GM23338 (cell line): Measurements from ENCODE around the gene PCBP4. TPM values are rescaled to one million over a fixed set of nuclear protein-coding genes. Genes with fewer than 3 reads are reported as not detected.

Experiments used
- ATAC-seq: fragments of 200-7000 bp; cut with Tn5 transposase; 3 replicates; pipeline ENCODE4 v1.9.1; 2020
- DNase-seq: peaks from one replicate; pipeline ENCODE4 v3.0.0-alpha.2; 2015; ENCODE audit warnings: low spot score
- H2AFZ ChIP-seq: fragments of 200-600 bp; sonication (generic); 2 replicates; pipeline ENCODE4 v1.8.0; 2016; ENCODE audit warnings: antibody characterized with exemption, mild to moderate bottlenecking, moderate library complexity
- H3F3A ChIP-seq: fragments of 200-600 bp; sonication (generic); replicated peaks from 2 replicates; pipeline ENCODE4 v1.8.0; 2017; ENCODE audit warnings: antibody characterized with exemption, mixed run types, low read depth
- H3K27ac ChIP-seq: fragments of 200-600 bp; sonication (generic); 2 replicates; pipeline ENCODE4 v1.6.1; 2016; ENCODE audit warnings: low read depth
- H3K27me3 ChIP-seq: fragments of 200-600 bp; sonication (generic); 2 replicates; pipeline ENCODE4 v1.8.0; 2016; ENCODE audit warnings: mild to moderate bottlenecking, mixed run types, moderate library complexity; ENCODE audit not compliant: insufficient read depth
- H3K36me3 ChIP-seq: fragments of 200-600 bp; sonication (generic); 2 replicates; pipeline ENCODE4 v1.8.0; 2016; ENCODE audit warnings: mild to moderate bottlenecking; ENCODE audit not compliant: insufficient read depth
- H3K4me1 ChIP-seq: fragments of 200-600 bp; sonication (generic); 2 replicates; pipeline ENCODE4 v1.8.0; 2016; ENCODE audit warnings: mild to moderate bottlenecking, moderate library complexity; ENCODE audit not compliant: insufficient read depth
- H3K4me2 ChIP-seq: fragments of 200-600 bp; sonication (generic); 2 replicates; pipeline ENCODE4 v1.7.1; 2017; ENCODE audit warnings: mixed run types
- H3K4me3 ChIP-seq: fragments of 200-600 bp; sonication (generic); 2 replicates; pipeline ENCODE4 v1.6.1; 2016; ENCODE audit warnings: mixed run types
- H3K79me2 ChIP-seq: fragments of 200-600 bp; sonication (generic); replicated peaks from 2 replicates; pipeline ENCODE4 v1.8.0; 2017; ENCODE audit warnings: mild to moderate bottlenecking; ENCODE audit not compliant: insufficient read depth
- H3K9me2 ChIP-seq: fragments of 200-600 bp; sonication (generic); 2 replicates; pipeline ENCODE4 v1.8.0; 2017; ENCODE audit not compliant: insufficient read depth
- H4K20me1 ChIP-seq: fragments of 200-600 bp; sonication (generic); replicated peaks from 2 replicates; pipeline ENCODE4 v1.8.0; 2017; ENCODE audit warnings: mild to moderate bottlenecking; ENCODE audit not compliant: insufficient read depth
- H3K27ac Mint-ChIP-seq: 2 replicates; pipeline ENCODE4 v1.8.0; 2020; ENCODE audit warnings: inconsistent platforms, mild to moderate bottlenecking, moderate library complexity, mixed read lengths
- H3K27me3 Mint-ChIP-seq: 3 replicates; pipeline ENCODE4 v1.8.0; 2022; ENCODE audit warnings: low read depth, mild to moderate bottlenecking, moderate library complexity, mixed read lengths, inconsistent platforms; ENCODE audit not compliant: insufficient read depth, poor library complexity
- H3K36me3 Mint-ChIP-seq: 3 replicates; pipeline ENCODE4 v1.8.0; 2021; ENCODE audit warnings: low read depth, mild to moderate bottlenecking, inconsistent platforms, moderate library complexity, mixed read lengths
- H3K4me1 Mint-ChIP-seq: 3 replicates; pipeline ENCODE4 v1.8.0; 2020; ENCODE audit warnings: mild to moderate bottlenecking, inconsistent platforms, mixed read lengths
- H3K4me3 Mint-ChIP-seq: 3 replicates; pipeline ENCODE4 v1.8.0; 2021; ENCODE audit warnings: moderate library complexity, mild to moderate bottlenecking, inconsistent platforms, mixed read lengths
- H3K9me3 Mint-ChIP-seq: 3 replicates; pipeline ENCODE4 v1.8.0; 2020; ENCODE audit warnings: moderate library complexity, mild to moderate bottlenecking, inconsistent platforms, mixed read lengths
- EZH2phosphoT487 ChIP-seq: fragments of 200-600 bp; sonication (generic); IDR thresholded peaks from one replicate; pipeline ENCODE4 v1.8.1; 2018; ENCODE audit warnings: antibody characterized with exemption; ENCODE audit not compliant: unreplicated experiment
- JUNB ChIP-seq: IDR thresholded peaks from one replicate; pipeline ENCODE4 v1.6.1; 2016; ENCODE audit warnings: antibody characterized with exemption; ENCODE audit not compliant: unreplicated experiment
- POLR2AphosphoS5 ChIP-seq: IDR thresholded peaks from 2 replicates; pipeline ENCODE4 v1.6.1; 2016; ENCODE audit warnings: antibody characterized with exemption, low read depth
- STAT1 ChIP-seq: IDR thresholded peaks from one replicate; pipeline ENCODE4 v1.6.1; 2016; ENCODE audit warnings: antibody characterized with exemption; ENCODE audit not compliant: unreplicated experiment
- ZNF114 ChIP-seq: fragments of 250-450 bp; sonication (Bioruptor Pico); IDR thresholded peaks from 2 replicates; pipeline ENCODE4 v1.5.0; 2020; ENCODE audit warnings: mild to moderate bottlenecking, moderate library complexity
- polyA plus RNA-seq: library from polyadenylated mRNA; unstranded; fragments of >200 nt; fragmentation: Nextera tagmentation; extraction: Ambion mirVana; gene quantifications from 2 replicates; pipeline ENCODE4 v1.2.1, GENCODE V29; 2016
- total RNA-seq: library from RNA; depleted of rRNA; stranded (reverse); fragments of >200 nt; shearing (Covaris generic); gene quantifications from 2 replicates; pipeline ENCODE4 v1.2.3, GENCODE V29; 2014
- TF ChIP-seq, protein P1 (sequence below): IDR thresholded peaks from one replicate; pipeline ENCODE4 v1.6.1; 2018; ENCODE audit warnings: antibody characterized with exemption; ENCODE audit not compliant: unreplicated experiment
- TF ChIP-seq, protein P2 (sequence below): fragments of 250-450 bp; sonication (Bioruptor Pico); IDR thresholded peaks from 2 replicates; pipeline ENCODE4 v1.5.0; 2020; ENCODE audit warnings: mild to moderate bottlenecking, moderate library complexity

Gene PCBP4
- total and polyA plus RNA-seq, 2 experiments from 2014 or later, result 11.8 to 37.6 TPM

DNA sequence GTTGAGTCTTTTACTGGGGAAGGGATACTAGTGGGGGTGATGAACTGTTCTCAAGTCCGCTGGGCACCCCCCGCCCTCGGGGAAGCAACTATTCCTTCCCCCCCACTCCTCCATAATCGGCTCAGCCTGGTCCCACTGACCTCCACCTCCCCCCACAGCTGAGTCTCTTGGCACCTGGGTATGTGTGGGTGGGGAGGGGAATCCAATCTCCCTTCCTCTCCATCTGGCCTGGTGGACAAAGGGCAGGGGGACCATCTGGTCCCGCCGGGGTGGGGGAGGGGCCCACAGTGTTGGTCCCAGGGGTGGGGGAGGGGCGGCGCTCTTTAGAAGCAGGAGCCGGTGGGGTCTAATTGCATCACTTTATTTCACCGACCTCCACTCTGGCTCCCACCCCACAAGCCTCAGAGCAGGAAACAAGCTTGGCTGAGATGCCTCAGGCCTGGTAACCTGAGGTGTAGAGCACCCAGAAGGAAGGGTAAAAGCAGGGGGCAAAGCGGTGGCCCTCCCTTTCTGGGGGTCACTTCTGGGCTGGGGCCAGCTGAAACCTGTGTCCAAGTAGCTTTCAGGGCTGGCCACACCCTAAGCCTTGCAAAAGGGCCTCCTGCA, 1.0 kb upstream of the PCBP4 start:
- no peaks in the 10 kb centered on the region for H4K20me1 ChIP-seq
- Mint-ChIP-seq H3K36me3 (peaks cover 7% of the 10 kb centered on the region; the same call in 2 of the 3 replicates), H3K27me3 (peaks cover 28% of the 10 kb centered on the region), H3K4me3 (peak overlapping the region; percentile 85), H3K9me3 (no peaks in the 10 kb centered on the region; the same call in 2 of the 3 replicates), H3K27ac (peak overlapping the region; percentile 97), H3K4me1 (peaks cover 57% of the 10 kb centered on the region)
- H3K36me3 ChIP-seq, result no peaks in the 10 kb centered on the region
- H3K4me3 ChIP-seq, result peak overlapping the region; percentile 95
- H3K27me3 ChIP-seq, result peaks cover 9% of the 10 kb centered on the region; the same call in 1 of the 2 replicates
- H3F3A ChIP-seq, result peaks cover 13% of the 10 kb centered on the region; the same call in 1 of the 2 replicates
- H3K4me2 ChIP-seq, result peak overlapping the region; percentile 100
- H3K9me2 ChIP-seq, result no peaks in the 10 kb centered on the region
- H3K27ac ChIP-seq, result peak overlapping the region; percentile 97
- ATAC-seq (peak; percentile 17), DNase-seq (peak; percentile 94)
- TF ChIP-seq, protein P1, sequence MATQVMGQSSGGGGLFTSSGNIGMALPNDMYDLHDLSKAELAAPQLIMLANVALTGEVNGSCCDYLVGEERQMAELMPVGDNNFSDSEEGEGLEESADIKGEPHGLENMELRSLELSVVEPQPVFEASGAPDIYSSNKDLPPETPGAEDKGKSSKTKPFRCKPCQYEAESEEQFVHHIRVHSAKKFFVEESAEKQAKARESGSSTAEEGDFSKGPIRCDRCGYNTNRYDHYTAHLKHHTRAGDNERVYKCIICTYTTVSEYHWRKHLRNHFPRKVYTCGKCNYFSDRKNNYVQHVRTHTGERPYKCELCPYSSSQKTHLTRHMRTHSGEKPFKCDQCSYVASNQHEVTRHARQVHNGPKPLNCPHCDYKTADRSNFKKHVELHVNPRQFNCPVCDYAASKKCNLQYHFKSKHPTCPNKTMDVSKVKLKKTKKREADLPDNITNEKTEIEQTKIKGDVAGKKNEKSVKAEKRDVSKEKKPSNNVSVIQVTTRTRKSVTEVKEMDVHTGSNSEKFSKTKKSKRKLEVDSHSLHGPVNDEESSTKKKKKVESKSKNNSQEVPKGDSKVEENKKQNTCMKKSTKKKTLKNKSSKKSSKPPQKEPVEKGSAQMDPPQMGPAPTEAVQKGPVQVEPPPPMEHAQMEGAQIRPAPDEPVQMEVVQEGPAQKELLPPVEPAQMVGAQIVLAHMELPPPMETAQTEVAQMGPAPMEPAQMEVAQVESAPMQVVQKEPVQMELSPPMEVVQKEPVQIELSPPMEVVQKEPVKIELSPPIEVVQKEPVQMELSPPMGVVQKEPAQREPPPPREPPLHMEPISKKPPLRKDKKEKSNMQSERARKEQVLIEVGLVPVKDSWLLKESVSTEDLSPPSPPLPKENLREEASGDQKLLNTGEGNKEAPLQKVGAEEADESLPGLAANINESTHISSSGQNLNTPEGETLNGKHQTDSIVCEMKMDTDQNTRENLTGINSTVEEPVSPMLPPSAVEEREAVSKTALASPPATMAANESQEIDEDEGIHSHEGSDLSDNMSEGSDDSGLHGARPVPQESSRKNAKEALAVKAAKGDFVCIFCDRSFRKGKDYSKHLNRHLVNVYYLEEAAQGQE, result no peak
- TF ChIP-seq POLR2AphosphoS5, result peak; percentile 76
- peaks cover 37% of the 10 kb centered on the region for H3K4me1 ChIP-seq
- H3K79me2 ChIP-seq, result no peaks in the 10 kb centered on the region
- peak overlapping the region; percentile 38; the same call in 1 of the 2 replicates for H2AFZ ChIP-seq

DNA sequence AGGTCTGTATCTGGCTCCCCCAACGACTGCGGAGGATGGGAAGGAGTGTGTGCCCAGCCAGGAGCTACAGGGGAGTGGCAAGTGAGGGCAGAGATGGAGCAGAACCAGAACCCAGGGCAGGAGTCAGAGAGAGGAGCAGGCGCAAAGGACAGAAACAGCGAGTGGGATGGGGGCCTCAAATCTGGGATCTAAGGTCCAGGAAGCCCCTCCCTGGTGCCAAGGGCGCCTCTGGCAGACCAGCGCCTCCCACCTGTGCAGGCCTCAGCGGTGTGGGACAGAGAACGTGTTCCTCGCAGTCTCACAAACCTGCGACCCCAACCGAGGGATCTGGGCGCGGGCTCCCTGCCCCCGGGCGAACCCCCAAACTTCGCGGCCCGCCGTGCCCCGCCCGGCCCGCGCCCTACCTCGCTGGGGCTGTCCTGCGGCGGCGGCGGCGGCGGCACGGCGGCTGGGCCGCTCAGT, 301 bp downstream of the PCBP4 start:
- H3K9me3 Mint-ChIP-seq, result no peaks in the 10 kb centered on the region; the same call in 2 of the 3 replicates
- H3K4me3 Mint-ChIP-seq, result peak overlapping the region; percentile 79
- Histone ChIP-seq H3K36me3 (no peaks in the 10 kb centered on the region), H3K79me2 (no peaks in the 10 kb centered on the region), H3K27me3 (peaks cover 9% of the 10 kb centered on the region; the same call in 1 of the 2 replicates), H4K20me1 (no peaks in the 10 kb centered on the region), H3K27ac (no peak overlapping the region), H3F3A (peaks cover 13% of the 10 kb centered on the region; the same call in 1 of the 2 replicates), H3K4me2 (peak overlapping the region; percentile 85), H3K4me1 (peaks cover 37% of the 10 kb centered on the region), H2AFZ (no peak overlapping the region), H3K4me3 (peak overlapping the region; percentile 62), H3K9me2 (no peaks in the 10 kb centered on the region)
- H3K27me3 Mint-ChIP-seq, result peaks cover 28% of the 10 kb centered on the region
- TF ChIP-seq POLR2AphosphoS5, result no peak
- no peak for TF ChIP-seq STAT1
- no peak for TF ChIP-seq ZNF114 (CRISPR knock-in tag)
- no peak for TF ChIP-seq JUNB
- TF ChIP-seq, protein P2, sequence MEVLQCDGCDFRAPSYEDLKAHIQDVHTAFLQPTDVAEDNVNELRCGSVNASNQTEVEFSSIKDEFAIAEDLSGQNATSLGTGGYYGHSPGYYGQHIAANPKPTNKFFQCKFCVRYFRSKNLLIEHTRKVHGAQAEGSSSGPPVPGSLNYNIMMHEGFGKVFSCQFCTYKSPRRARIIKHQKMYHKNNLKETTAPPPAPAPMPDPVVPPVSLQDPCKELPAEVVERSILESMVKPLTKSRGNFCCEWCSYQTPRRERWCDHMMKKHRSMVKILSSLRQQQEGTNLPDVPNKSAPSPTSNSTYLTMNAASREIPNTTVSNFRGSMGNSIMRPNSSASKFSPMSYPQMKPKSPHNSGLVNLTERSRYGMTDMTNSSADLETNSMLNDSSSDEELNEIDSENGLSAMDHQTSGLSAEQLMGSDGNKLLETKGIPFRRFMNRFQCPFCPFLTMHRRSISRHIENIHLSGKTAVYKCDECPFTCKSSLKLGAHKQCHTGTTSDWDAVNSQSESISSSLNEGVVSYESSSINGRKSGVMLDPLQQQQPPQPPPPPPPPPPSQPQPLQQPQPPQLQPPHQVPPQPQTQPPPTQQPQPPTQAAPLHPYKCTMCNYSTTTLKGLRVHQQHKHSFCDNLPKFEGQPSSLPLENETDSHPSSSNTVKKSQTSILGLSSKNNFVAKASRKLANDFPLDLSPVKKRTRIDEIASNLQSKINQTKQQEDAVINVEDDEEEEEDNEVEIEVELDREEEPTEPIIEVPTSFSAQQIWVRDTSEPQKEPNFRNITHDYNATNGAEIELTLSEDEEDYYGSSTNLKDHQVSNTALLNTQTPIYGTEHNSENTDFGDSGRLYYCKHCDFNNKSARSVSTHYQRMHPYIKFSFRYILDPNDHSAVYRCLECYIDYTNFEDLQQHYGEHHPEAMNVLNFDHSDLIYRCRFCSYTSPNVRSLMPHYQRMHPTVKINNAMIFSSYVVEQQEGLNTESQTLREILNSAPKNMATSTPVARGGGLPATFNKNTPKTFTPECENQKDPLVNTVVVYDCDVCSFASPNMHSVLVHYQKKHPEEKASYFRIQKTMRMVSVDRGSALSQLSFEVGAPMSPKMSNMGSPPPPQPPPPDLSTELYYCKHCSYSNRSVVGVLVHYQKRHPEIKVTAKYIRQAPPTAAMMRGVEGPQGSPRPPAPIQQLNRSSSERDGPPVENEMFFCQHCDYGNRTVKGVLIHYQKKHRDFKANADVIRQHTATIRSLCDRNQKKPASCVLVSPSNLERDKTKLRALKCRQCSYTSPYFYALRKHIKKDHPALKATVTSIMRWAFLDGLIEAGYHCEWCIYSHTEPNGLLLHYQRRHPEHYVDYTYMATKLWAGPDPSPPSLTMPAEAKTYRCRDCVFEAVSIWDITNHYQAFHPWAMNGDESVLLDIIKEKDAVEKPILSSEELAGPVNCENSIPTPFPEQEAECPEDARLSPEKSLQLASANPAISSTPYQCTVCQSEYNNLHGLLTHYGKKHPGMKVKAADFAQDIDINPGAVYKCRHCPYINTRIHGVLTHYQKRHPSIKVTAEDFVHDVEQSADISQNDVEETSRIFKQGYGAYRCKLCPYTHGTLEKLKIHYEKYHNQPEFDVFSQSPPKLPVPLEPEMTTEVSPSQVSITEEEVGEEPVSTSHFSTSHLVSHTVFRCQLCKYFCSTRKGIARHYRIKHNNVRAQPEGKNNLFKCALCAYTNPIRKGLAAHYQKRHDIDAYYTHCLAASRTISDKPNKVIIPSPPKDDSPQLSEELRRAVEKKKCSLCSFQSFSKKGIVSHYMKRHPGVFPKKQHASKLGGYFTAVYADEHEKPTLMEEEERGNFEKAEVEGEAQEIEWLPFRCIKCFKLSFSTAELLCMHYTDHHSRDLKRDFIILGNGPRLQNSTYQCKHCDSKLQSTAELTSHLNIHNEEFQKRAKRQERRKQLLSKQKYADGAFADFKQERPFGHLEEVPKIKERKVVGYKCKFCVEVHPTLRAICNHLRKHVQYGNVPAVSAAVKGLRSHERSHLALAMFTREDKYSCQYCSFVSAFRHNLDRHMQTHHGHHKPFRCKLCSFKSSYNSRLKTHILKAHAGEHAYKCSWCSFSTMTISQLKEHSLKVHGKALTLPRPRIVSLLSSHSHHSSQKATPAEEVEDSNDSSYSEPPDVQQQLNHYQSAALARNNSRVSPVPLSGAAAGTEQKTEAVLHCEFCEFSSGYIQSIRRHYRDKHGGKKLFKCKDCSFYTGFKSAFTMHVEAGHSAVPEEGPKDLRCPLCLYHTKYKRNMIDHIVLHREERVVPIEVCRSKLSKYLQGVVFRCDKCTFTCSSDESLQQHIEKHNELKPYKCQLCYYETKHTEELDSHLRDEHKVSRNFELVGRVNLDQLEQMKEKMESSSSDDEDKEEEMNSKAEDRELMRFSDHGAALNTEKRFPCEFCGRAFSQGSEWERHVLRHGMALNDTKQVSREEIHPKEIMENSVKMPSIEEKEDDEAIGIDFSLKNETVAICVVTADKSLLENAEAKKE (CRISPR knock-in tag), result no peak
- TF ChIP-seq EZH2phosphoT487, result no peak
- ATAC-seq (no peak; the same call in 2 of the 3 replicates), DNase-seq (no peak)
- H3K27ac Mint-ChIP-seq, result no peak overlapping the region
- peaks cover 7% of the 10 kb centered on the region; the same call in 2 of the 3 replicates for H3K36me3 Mint-ChIP-seq
- H3K4me1 Mint-ChIP-seq, result peaks cover 57% of the 10 kb centered on the region
